GM18511 (cell line): ENCODE data around the gene MYL4.
"Not testable (repeated sequence)": the region's sequence is repeated elsewhere in the genome, so short reads cannot be mapped to it uniquely, and the experiment has no call there.

ENCODE experiments used
- ATAC-seq: cut with Tn5 transposase; IDR thresholded peaks from one replicate; pipeline ENCODE4 v1.9.1; 2021; ENCODE audit warnings: mild to moderate bottlenecking, moderate library complexity; ENCODE audit not compliant: unreplicated experiment

MYL4 gene

GRCh38 chr17:47239967-47240651, 31.0 kb downstream of the MYL4 start:
- no peak for ATAC-seq

DNA sequence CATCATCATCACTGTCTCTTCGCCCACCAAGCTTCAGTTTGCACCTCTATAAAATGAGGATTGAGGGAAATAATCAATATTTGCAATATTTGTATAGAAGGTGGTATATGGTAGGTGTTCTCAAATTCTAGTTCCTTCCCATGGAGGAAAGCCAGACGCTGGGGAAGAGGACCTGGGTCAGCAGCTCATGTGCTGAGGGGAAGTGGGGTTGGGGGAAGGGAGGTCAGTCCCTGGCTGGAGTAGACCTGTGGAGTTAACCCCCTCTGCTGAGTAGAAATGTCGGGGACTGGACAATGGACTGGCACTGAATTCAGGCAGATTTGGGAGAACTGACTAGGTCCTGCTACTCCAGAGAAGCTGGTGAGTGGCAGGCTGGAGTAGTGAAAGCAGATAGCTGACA, 31.7 kb downstream of the MYL4 start:
- ATAC-seq: no peak

DNA sequence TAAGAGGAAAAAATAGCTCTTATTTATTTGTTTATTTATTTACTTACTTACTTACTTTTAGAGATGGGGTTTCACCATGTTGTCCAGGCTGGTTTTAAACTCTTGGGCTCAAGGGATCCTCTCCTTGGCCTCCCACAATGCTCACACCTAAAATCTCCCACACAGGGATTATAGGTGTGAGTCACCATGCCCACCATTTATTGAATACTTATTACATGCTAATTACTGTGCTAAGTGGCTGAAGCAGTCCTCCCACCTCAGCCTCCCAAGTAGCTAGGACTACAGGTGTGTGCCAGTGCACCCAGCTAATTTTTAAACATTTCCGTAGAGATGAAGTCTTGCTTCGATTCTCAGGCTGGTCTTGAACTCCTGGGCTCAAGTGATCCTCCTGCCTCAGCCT, 33.5 kb downstream of the MYL4 start:
- no peak for ATAC-seq

DNA sequence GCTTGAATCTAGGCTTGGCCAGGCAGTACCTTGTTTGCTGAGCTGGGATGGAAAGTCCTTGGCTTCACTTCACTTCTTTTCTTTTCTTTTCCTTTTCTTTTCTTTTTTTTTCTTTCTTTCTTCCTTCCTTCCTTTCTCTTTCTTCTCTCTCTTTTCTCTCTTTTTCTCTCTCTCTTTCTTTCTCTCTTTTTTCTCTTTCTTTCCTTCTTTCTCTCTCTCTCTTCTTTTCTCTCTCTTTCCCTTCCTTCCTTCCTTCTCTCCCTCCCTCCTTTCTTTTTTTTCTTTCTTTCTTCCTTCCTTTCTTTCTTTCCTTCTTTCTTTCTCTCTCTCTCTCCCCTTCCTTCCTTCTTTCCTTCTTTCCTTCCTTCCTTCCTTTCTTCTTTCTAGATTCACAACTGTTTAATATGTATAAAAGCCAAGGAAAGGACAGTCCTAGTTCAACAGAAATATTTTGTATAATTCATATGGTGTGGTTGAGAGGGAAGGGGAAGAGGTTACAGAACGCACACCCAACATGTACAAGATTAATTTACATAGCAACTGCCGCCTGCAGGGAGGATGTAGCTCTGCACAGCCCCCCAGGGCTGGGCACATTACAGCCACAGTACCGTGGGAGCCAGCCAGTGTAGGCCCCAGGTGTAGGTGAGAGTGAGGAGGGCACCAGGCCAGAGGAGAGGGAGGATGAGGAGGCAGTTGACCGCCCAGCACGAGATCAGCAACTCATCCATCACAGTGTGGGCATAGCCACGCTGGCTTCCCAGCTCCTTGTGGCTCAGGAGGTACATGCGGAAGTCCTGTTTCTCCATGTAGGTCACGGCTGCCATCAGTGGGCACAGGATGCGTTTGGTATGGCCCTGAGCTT, 34.8 kb downstream of the MYL4 start:
- ATAC-seq: no peak

DNA sequence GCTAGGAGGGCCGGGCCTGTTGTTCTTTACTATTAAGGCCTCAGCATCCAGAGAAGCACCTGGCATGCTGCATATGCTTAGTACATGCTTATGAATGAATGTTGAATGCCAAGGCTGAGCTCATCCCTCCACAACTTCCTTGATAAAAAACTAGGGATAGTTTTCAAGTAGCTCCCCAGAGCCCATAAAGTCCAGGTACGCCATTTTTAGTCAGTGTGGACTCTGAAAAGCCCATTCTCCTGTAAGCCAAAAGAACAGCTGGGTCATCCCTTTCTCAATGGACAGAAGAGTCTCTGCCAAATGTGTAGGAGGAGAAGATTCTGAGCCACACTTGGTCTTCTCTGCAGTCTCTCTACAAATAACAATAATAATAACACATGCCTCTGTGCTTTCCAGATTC, 35.5 kb downstream of the MYL4 start:
- no peak for ATAC-seq

GRCh38 chr17:47246120-47246519, 37.0 kb downstream of the MYL4 start:
- ATAC-seq: no peak

DNA sequence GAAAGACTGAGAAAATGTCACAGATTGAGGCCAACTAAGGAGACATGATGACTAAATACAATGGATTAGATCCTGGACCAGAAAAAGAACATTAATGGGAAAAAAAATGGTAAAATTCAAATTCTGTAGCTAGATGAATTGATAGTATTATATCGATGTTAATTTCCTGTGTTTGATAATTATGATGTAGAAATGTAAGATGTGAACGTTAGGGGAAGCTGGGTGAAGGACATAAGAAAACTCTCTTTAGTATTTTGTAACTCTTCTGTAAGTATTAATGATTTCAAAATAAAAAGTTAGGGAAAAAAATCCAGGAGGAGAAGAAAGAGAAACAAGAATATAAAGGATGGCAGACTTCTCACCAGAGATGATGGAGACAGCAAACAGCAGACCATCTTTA, 41.7 kb downstream of the MYL4 start:
- ATAC-seq: no peak

DNA sequence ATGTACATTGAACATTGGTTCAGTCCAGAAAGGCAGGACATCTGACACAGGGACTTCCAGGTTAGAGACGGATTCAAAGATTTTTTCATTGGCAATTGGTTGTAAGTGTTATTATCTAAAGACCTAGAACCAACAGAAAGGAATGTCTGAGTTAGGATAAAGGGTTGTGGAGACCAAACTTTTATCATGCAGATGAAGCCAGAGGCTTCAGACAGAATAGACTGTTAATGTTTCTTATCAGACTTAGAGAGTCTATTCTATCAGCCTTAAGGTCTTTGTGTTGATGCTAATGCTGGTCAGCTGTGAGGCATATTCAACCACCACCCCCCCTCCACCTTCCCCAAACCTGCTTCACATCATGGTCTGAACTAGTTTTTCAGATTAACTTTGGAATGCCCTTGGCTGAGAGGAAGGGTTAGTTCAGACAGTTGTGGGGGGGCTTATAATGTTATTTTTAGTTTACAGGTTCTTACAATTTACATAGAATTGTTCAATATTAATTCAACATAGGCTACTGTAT, 42.3 kb downstream of the MYL4 start:
- ATAC-seq: no peak

DNA sequence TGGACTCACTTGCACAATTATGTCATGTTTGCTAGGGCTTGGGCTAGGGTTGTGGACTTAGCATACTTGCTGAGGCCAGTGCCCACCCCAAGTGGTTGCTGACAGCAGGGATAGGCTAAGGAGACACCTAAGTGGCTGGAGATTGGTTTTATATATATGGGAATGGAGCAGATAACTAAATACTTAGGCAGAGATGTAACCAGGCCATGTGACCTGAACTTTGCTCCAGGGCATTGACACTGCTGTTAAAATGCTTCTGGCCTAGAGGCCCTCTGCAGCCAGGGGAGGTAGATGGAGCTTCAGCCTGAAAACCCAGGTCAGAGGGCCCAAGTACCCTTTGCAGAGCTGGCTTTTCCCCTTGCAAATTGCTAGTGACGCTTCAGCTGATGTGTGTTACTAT, 43.1 kb downstream of the MYL4 start:
- ATAC-seq: no peak

DNA sequence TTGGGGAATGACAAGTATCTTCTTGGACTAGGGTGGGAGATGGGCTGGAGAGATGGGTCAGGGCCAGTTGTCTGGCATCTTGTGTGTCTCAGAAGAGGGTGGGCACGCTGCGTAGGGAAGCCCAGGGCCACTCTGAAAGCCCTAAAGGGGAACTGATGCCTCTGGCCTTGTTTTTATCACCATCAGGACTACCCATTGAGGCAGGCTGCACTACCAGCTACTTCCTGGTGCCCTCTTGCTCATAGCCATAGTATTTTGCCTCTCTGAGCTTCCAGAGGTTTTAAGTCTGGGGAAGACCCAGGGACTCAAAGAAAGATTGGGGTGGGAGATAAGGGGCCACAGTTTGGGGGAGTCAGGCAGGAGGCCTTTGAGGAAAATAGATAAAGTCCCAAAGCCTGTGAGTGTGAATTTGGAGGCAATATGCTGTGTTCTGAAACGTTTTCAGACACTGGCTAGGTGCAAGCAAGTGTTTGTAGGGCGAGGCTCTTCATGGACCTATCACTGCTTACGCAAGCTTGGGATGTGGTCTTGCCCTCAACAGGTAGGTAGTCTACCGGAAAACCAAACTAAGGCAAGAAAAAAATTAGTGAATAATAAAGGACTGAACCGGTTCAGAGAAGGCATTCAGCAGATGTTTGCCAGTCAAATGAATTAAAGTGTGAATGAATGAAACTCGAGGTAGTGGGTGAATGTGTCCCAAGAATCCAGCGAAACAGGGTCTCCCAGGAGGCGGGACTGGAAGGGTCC, 43.8 kb downstream of the MYL4 start:
- ATAC-seq: no peak

DNA sequence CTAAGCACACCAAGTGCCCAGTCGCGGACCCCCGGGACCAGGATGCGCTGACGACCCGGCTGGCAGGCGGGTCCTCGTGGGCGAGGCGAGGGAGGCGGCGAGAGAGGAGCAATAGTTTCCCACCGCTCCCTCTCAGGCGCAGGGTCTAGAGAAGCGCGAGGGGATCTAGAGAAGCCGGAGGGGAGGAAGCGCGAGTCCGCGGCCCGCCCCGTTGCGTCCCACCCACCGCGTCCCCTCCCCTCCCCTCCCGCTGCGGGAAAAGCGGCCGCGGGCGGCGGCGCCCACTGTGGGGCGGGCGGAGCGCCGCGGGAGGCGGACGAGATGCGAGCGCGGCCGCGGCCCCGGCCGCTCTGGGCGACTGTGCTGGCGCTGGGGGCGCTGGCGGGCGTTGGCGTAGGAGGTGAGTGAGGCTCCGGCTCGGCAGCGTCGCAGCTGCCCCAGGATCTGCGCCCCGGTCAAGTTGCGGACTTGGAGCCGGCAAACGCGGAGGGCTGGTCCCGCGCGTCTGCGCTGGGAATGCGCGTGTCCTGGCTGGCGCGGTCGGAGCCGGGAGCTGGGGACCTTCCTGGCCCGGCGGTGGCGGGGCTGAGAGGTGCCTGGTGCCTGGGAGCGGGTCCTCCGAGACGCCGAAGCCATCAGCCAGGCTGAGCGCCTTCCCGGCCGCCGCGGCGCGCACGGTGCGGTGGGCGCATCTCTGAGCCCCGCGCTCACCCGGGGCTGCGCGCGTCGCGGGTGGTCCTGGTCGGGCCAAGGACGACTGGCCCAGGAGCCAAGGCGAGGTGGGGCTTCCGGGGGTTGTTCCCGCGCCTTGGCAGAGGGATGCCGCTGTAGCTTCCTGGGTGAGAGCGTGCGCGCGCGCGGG, 44.6 kb downstream of the MYL4 start, which contains the start of gene ITGB3:
Gene ITGB3 (plus strand): TSS at position 287 of the 862 bp plus-strand sequence. CDS start 35 bp downstream, at position 322.
- ATAC-seq: peak; percentile 84

DNA sequence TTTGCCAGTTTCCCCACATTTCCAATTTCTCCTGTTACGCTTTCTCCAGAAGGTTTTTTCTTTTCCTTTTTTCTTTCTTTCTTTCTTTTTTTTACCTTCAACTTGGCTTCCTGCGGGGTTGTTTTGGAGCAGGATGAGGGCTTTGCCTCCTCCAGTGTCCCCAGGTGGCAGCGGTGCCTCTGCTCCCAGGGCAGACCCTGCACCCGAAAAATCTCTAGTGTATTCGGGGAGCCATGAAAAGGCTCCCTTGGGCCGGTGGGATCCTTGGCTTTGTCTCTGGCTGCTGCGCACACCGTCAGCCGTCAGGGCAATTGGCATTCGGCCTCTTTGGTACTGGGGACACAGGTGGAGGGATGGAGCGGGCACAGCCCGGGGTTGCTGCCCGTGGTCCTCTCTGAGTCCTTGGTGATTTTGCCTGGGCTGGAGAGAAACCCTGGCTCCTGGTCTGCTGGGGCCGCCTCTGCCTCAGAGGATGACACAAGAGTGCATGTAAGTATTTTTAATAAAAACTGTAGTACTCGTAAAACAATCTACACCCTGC, 45.3 kb downstream of the MYL4 start:
- ATAC-seq: peak; percentile 20

DNA sequence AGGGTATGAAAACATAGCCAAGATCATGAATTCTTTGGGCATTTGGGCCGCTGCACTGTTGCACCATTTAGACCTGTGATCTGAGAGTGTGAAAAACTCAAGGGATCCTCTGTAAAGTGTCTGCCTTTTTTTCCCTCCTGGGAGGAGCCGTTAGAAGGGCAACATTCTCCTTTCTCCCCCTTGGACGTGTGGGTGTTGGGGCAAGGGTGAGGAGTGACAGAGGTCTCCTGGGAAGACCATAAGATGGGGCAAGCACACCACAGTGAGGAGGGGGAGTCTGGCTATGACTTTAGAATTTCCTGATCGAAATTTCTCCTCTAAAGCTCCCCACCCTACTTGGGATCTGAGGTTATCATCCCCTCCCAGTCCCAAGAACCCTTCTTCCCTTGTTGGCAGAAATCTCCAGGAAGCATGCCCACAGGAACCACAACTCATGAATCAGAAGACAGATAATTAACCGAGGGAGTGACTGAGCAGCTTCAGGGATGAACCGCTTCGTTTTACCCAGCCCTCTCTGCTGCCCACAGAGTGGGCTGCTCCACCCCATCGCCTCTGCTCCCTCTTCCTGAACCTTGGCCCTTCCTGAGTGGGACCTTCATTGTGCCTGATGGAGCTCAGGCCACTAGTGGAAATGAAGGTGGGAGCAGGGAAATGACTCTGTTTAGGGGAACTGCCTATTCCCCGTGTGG, 48.6 kb downstream of the MYL4 start:
- ATAC-seq: no peak

GRCh38 chr17:47262586-47262985, 53.4 kb downstream of the MYL4 start:
- no peak for ATAC-seq

DNA sequence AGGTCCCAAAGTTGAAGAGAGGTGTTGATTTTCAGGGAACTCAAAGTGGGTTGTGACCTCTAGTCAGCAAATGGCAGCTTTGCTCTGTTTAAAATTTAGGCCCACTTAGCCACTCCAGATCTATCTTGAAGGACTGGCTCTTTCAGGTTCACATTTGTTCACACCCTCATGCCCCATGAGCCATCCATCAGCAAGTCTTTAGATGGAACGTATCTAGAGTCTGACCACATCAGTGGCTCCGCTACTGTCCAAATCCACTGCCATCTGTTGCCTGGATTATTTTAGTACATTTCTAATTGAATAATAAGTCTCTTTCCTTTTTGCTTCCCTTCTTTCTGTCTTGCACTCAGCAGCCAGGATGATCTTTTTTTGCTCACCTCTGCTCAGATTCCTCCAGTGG, 55.0 kb downstream of the MYL4 start:
- no peak for ATAC-seq

- no peak for ATAC-seq
Observed at GRCh38 chr17:47265983-47266541, 56.9 kb downstream of the MYL4 start.

GRCh38 chr17:47266782-47267181, 57.6 kb downstream of the MYL4 start:
- no peak for ATAC-seq

DNA sequence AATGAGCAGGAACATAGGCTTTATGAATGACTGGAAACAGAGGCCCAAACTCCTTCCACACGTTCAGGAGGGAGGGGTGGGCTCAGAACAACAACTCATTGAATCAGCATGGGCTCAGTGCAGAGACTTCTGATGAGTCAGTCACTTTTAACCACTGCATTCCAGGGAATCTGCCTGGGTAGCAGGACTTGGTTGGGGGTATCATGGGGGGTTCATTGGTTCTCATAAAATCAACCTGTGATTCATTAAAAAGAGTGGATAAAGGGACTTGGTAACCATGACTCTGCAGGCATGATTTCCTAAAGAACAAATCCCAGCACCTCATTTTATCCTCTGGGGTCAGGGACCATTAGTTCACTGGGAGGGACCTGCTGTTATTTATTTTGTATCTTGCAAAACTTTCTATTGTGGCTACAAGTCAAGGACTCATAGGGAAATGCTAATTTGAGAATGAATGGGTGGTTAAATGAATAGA, 58.2 kb downstream of the MYL4 start:
- ATAC-seq: no peak

DNA sequence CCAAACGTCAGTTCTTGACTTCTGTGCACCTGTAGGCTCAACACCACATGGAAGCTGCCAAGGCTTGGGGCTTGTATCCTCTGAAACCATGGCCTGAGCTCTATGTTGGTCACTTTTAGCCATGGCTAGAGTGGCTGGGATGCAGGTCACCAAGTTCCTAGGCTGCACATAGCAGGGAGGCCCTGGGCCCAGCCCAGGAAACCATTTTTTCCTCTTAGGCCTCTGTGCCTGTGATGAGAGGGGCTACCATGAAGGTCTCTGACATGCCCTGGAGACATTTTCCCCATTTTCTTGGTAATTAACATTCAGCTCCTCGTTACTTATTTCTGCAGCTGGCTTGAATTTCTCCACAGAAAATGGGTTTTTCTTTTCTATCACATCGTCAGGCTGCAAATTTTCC, 59.8 kb downstream of the MYL4 start:
- ATAC-seq: not testable (repeated sequence)
